DMS 273 (cell line): Measurements from ENCODE around the gene PRKCB.
"Not testable (repeated sequence)": the region's sequence is repeated elsewhere in the genome, so short reads cannot be mapped to it uniquely, and the experiment has no call there.

ENCODE experiments used
- DNase-seq: peaks from one replicate; lab custom pipeline; 2025; ENCODE audit not compliant: unreplicated experiment; lab: John Stamatoyannopoulos, UW

The PRKCB gene

DNA sequence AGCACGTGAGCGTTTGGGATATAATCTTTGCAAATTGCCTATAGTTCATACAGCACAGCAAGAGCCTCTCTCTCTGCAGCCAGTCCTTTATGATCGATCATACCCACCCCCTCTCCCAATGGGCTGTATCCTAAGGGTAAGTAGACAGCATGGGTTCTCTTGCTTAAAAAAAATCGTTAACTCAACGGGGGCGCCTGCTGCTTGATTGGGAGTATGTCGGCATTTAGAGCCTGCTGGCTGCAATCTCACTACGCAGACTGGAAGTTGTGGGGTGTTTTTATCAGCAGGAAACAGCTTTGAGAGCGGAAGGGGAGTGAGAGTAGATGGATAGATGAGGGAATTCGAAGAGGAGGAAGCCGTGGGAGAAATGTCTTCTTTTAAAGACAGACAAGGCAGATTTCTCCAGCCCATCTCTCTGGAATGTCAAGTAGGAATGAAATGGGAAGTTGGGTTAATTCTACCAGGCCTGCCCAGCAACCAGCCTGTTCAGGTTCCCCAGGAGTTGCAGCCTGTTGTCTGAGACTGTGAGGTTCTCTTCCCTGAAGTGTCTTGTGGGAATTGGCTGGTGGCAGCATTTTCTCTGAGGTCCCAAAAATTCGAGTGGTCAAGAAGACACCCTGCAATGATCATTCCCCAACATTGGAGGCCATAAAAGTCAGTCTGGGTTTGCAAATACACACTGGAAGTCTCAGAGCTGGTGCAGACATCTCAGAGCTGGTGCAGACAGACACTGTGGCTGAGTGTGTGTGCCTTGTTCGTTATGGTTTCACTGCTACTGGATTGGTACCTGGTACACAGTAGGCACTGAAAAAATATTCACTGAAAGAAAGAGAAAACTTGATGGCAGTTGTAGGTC, 65.6 kb downstream of the PRKCB start:
- DNase-seq = no peak

GRCh38 chr16:23902034-23902747, 66.4 kb downstream of the PRKCB start:
- DNase-seq = no peak

DNA sequence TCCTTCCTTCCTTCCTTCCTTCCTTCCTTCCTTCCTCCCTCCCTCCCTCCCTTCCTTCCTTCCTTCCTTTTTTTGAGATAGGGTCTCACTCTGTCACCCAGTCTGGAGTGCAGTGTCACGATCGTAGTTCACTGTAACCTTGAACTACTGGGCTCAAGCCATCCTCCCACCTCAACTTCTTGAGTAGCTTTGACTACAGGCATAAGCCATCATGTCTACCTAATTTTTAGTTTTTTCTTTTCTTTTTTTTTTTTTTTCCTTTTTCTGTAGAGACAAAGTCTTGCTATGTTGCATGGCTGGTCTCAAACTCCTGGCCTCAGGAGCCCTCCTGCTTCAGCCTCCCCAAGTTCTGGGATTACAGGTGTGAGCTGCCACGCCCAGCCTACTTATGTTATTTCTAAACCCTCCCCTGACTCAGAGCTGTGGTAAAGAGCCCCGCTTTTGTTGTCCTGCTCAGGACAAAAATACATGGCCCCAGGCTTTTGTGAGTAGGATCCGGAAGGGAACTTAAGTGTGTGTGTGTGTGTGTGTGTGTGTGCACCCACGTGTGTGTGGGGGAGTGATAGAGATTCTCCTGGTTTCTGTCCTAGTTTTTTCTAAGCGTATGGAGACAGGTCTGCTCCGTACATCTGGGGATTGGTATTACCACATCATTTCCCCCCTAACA, 67.1 kb downstream of the PRKCB start:
- DNase-seq = no peak

DNA sequence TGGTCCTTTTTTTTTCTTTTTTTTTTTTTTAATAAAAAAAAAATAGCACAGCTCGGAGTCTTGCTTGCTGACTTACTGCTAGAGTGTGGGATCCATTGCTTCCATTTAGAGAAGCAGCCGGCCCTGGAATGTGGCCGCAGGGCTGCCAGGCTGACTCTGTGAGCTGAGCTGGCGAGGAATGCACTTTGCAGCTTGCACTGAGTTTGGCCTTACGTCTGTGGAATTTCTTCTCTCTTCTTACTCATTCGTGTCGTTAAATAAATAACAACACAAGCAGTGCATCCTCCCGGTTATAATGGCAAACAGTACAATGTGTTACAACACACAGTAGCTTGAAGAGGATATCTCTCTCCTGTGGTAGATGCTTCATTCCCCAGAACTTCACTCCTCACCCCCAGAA, 69.2 kb downstream of the PRKCB start:
- no peak for DNase-seq

- DNase-seq = no peak
Measured at GRCh38 chr16:23907457-23907902, 71.7 kb downstream of the PRKCB start.

- no peak for DNase-seq
Measured at GRCh38 chr16:23907903-23908302, 72.1 kb downstream of the PRKCB start.

DNA sequence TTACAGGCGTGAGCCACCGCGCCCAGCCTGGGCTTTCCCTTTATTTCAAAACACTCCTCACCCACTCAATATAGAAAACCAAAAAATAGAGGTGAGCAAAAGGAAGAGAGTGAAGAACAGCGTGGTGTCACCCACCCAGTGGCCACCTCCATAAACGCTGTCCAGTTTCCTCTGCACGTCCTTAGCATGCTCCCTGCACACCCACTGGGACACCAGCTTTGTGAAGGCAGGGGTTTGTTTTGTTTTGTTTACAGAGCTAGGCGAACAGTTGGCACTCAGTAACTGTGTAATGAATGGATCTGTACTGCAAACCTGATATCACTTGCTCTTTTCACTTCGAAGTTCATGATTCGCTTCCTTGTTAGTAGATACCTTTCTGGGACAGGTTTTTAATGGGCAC, 73.0 kb downstream of the PRKCB start:
- no peak for DNase-seq

DNA sequence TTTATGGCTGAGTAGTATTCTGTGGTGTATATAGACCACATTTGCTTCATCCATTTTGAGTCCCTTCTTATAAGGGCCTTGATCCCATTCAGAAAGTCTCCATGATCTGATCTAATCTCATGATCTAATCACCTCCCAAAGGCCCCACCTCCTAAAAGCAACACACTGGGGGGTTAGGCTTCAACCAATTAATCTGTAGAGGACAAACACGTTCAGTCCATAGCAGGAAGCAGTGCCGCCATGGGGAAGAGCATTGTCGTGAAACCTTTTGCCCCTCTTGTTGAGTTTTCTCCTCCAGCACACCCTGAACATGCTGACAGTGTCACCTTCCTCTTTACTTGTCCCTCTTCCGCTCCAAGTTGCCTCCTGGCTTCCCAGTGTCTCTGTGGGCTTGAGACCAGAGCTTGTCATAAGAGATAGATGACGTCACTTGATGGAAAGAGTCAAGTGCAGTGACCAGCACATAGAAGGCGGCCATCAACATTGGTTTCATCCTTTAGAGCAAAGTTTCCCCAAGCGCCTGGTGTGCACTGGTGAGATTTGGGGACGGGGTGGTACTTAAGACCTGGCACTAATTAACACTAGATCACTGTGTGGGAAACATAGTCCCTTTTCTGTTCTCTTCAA, 74.1 kb downstream of the PRKCB start:
- no peak for DNase-seq

DNA sequence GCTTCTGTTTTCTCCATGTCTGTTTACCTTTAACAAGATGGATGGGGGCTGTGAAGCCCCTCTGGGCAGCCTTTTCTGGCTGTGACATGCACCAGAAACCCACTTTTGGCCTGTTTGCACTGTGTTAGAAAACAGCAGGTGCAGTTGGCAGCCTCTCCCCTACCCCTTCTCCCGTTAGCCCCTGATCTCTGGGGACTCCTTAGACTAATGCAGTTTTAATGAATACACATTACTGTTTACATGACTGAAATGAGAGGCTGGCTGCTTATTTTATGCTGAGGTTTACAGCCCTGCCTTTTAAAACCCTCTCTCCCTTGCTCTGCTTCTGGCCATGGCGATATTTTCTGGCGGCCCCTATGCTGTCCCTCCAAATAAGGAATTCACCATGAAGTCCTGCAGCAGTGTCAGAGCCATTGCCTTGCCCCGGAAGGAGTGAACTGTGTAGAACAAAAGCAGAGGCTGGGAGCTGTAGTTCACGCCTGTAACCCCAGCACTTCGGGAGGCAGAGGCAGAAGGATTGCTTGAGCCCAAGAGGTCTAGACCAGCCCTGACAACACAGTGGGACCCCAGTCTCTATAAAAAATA, 79.3 kb downstream of the PRKCB start:
- DNase-seq = no peak

DNA sequence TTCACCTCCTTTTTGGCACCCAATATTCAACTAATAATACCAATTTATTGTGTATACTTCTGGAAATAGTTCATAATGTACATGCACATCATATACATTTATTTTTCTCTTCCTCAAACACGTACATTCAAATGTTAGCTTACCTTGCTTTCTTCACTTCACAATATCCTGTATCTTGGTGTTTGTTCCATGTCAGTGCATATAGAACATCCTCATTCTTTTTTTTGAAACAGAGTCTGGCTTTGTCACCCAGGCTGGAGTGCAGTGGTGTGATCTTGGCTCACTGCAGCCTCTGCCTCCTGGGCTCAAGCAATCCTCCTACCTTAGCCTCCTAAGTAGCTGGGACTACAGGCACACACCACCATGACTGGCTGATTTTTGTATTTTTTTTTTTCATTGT, 80.8 kb downstream of the PRKCB start:
- DNase-seq = not testable (repeated sequence)

DNA sequence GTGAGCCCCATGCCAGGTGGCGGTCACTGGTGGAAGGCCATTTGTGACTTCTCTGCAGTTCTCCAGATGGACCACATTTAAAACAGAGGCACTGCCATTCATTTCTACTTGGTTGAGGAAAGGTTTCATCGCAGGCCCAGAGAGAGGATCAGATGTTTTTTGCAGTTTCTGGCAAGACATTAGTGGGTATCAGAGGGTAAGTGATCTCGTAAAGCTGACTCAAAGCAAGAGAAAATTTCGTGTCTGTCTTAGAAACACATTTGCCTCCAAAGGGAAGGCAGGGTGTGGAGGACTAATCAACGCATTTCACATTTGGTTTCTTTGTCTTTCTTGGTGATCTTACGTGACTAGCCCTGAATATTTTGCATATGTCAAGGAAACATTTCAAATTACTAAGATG, 81.8 kb downstream of the PRKCB start:
- DNase-seq = no peak

- DNase-seq = no peak
Measured at GRCh38 chr16:23920446-23920845, 84.7 kb downstream of the PRKCB start.

DNA sequence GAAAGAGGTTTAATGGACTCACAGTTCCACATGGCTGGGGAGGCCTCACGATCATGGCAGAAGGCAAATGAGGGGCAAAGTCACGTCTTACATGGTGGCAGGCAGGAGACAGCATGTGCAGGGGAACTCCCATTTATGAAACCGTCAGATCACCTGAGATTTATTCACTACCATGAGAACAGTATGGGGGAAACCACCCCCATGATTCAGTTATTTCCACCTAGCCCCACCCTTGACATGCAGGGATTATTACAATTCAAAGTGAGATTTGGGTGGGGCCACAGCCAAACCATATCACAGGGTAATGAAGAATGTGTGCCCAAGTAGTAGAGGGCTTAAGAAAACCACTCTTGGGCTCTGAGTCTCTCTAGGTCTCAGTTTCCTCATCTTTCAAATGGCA, 85.1 kb downstream of the PRKCB start:
- DNase-seq = no peak

GRCh38 chr16:23922406-23922805, 86.6 kb downstream of the PRKCB start:
- no peak for DNase-seq

DNA sequence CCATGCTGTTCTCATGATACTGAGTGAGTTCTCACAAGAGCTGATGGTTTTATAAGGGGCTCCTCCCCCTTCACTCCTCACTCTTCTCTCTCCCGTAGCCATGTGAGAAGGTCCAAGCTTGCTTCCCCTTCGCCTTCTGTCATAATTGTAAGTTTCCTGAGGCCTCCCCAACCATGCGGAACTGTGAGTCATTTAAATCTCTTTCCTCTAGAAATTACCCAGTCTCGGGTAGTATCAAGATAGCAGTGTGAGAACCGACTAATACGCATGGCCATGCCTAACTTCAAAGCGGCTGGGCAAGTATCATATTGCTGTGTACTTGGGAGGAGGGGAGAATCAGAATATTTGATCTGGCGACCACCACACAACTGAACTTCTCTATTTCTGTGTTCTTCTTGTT, 88.3 kb downstream of the PRKCB start:
- DNase-seq = no peak

DNA sequence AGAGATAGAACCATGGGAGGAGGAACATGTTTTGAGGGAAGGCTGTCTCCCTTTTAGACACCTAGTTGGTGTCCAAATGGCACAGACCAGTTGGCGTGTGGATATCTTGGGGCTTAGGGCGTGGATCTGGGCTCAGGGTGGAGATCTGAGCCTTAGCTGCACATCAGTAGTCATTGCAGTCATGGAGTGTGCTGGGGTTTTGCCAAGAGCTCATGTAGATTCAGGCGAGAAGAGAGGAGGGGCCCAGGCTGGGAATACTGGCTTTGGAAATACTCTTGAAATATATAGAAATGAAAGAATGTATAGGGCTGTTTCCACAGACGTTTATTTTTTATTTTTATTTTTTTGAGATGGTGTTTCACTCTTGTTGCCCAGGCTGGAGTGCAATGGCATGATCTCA, 92.0 kb downstream of the PRKCB start:
- no peak for DNase-seq

DNA sequence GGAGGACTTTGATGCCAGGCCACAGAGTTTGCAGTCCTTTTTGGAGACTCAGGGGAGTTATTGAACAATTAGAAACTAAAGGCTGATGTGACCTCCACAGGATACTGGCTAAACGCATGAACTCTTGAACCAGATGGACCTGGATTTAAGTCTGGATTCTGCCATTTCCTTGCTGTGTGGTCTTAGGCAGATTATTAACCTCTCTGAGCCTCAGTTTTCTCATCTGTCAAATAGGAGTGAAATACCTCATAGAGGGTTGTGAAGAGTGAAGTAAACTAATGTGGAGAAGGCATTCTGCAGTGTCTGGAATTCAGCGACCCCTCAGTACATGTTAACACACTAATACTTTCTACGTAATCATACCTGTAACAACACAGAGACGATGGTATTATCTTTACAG, 93.5 kb downstream of the PRKCB start:
- DNase-seq = no peak

GRCh38 chr16:23929856-23930255, 94.1 kb downstream of the PRKCB start:
- no peak for DNase-seq

DNA sequence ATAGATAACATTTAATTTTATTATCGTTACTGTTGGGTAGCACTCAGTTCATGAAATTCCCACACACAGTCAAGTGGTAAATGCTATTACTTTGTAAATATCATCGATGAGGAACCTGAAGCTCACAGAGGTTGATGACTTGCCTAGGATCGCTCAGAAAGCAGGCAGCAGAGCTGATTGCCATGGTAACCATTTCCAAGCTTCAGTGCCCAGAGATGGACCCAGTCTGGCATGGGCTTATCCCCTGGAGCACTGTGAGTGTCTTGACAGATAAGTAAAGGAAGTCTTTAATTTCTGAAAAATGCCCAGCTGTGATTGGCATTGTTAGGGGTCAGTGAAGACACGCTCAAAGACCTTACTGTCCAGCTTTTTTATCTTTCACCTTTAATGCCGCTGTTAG, 95.0 kb downstream of the PRKCB start:
- DNase-seq = no peak

DNA sequence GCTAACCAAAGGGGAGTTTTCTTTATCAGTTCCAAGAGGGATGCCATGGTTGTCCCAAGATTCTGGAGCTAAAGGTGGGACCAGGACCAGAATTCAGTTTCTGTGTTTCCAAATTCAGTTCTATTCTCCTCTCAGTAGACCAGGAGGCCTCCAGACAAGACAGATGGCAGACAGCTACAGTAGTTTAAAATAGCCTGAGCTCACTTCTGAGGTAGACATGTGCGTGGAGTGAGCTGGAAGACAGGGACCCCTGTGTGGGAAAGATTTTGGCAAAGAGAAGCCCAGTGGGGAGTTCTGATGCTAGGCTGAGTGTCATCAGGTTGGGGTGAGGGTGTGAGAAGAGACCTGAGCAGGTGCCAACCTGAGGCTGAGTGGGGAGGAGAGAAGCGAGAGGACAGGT, 95.4 kb downstream of the PRKCB start:
- no peak for DNase-seq

GRCh38 chr16:23933650-23934049, 97.9 kb downstream of the PRKCB start:
- not testable (repeated sequence) for DNase-seq
